ENCODE results near the gene ZBTB32. TPM values are rescaled to one million over a fixed set of nuclear protein-coding genes. Genes with fewer than 3 reads are reported as not detected.

Gene ZBTB32
- total RNA-seq, 2 donors from 2014 or later, result not detected

GRCh38 chr19:35713904-35714495, 9.6 kb downstream of the ZBTB32 start:
- ATAC-seq (ENCODE audit: insufficient number of reproducible peaks, low FRiP score, low read depth) (no peak), DNase-seq (ENCODE audit: low spot score) (no peak)
- Histone ChIP-seq H3K27me3 (replicated peaks; ENCODE audit: insufficient read depth) (no peaks in the 10 kb centered on the region), H3K27ac (no peak overlapping the region), H3K4me1 (ENCODE audit: control insufficient read depth in 1 of 2, low read depth in 2 of 2) (peaks cover 9 to 15% of the 10 kb centered on the region in 2 donors), H3K4me3 (no peak overlapping the region), H3K36me3 (no peaks in the 10 kb centered on the region), H3K9me3 (no peaks in the 10 kb centered on the region)
- TF ChIP-seq CTCF (IDR thresholded peaks at IDR 0.05), result no peak

- TF ChIP-seq CTCF (IDR thresholded peaks at IDR 0.05), result no peak
- no peaks in the 10 kb centered on the region for H3K27me3 ChIP-seq (replicated peaks; ENCODE audit: insufficient read depth)
- ATAC-seq (ENCODE audit: insufficient number of reproducible peaks, low FRiP score, low read depth), result no peak
Observed at GRCh38 chr19:35714601-35715354, 10.4 kb downstream of the ZBTB32 start.

GRCh38 chr19:35715355-35715809, 11.0 kb downstream of the ZBTB32 start:
- no peak for ATAC-seq (ENCODE audit: insufficient number of reproducible peaks, low FRiP score, low read depth)
- Histone ChIP-seq H3K27me3 (replicated peaks; ENCODE audit: insufficient read depth) (no peaks in the 10 kb centered on the region), H3K36me3 (no peaks in the 10 kb centered on the region), H3K4me3 (no peak overlapping the region), H3K4me1 (ENCODE audit: control insufficient read depth in 1 of 2, low read depth in 2 of 2) (peaks cover 16 to 26% of the 10 kb centered on the region in 2 donors), H3K9me3 (no peaks in the 10 kb centered on the region), H3K27ac (no peak overlapping the region)
- TF ChIP-seq CTCF (IDR thresholded peaks at IDR 0.05), result no peak
- no peak for DNase-seq (ENCODE audit: low spot score)

More at GRCh38 chr19:35714601-35715354, 10.4 kb downstream of the ZBTB32 start:
- H3K4me1 ChIP-seq (ENCODE audit: control insufficient read depth in 1 of 2, low read depth in 2 of 2), result peaks cover 16 to 23% of the 10 kb centered on the region in 2 donors
- no peak overlapping the region for H3K27ac ChIP-seq
- no peaks in the 10 kb centered on the region for H3K36me3 ChIP-seq
- no peaks in the 10 kb centered on the region for H3K9me3 ChIP-seq
- H3K4me3 ChIP-seq, result no peak overlapping the region
- no peak for DNase-seq (ENCODE audit: low spot score)

- peak overlapping the region; percentile 82 for H3K4me3 ChIP-seq
- no peaks in the 10 kb centered on the region for H3K27me3 ChIP-seq (replicated peaks; ENCODE audit: insufficient read depth)
- H3K36me3 ChIP-seq, result peaks cover 5% of the 10 kb centered on the region
- H3K4me1 ChIP-seq (ENCODE audit: control insufficient read depth in 1 of 2, low read depth in 2 of 2), result peaks cover 16 to 26% of the 10 kb centered on the region in 2 donors
- H3K27ac ChIP-seq, result peak overlapping the region; percentile 60 to 74
- no peaks in the 10 kb centered on the region for H3K9me3 ChIP-seq
- DNase-seq (ENCODE audit: low spot score) (no peak), ATAC-seq (ENCODE audit: insufficient number of reproducible peaks, low FRiP score, low read depth) (no peak)
- TF ChIP-seq CTCF (IDR thresholded peaks at IDR 0.05), result no peak
Observed at GRCh38 chr19:35715981-35716800, 11.8 kb downstream of the ZBTB32 start.

Data from thoracic aorta (tissue), 2 donors.